BLaER1 treated with 17β-estradiol and CSF1 and Interleukin-3, amounts not matched to agents 10 nM and 100 nM (cell line): Measurements from ENCODE around the gene SERPINB1.
"Not testable (repeated sequence)": the region's sequence is repeated elsewhere in the genome, so short reads cannot be mapped to it uniquely, and the experiment has no call there.

Experiments
- H3K27ac ChIP-seq, 11 experiments: shearing (Covaris generic); formaldehyde crosslinking; 2 replicates each; pipeline ENCODE4 v1.8.1; 2022
- H3K27me3 ChIP-seq, 11 experiments: shearing (Covaris generic); formaldehyde crosslinking; 2 replicates each; pipeline ENCODE4 v1.8.1; 2022
- H3K36me3 ChIP-seq, 11 experiments: shearing (Covaris generic); formaldehyde crosslinking; 2 replicates each; pipeline ENCODE4 v1.8.1; 2022
- H3K4me1 ChIP-seq, 10 experiments: shearing (Covaris generic); formaldehyde crosslinking; 2 replicates each; pipeline ENCODE4 v1.8.1; 2022
- H3K4me2 ChIP-seq, 11 experiments: shearing (Covaris generic); formaldehyde crosslinking; 2 replicates each; pipeline ENCODE4 v1.8.1; 2022
- H3K4me3 ChIP-seq, 10 experiments: shearing (Covaris generic); formaldehyde crosslinking; 2 replicates each; pipeline ENCODE4 v1.8.1; 2022
- H3K9ac ChIP-seq, 11 experiments: shearing (Covaris generic); formaldehyde crosslinking; 2 replicates each; pipeline ENCODE4 v1.8.1; 2022
- H3K9me3 ChIP-seq, 11 experiments: shearing (Covaris generic); formaldehyde crosslinking; replicated peaks in 1 of 11; 2 replicates each; pipeline ENCODE4 v1.8.1; 2022
- H4K20me1 ChIP-seq, 11 experiments: shearing (Covaris generic); formaldehyde crosslinking; 2 replicates each; pipeline ENCODE4 v1.8.1; 2022
- Cebpa-rat ChIP-seq, 11 experiments: shearing (Covaris generic); IDR thresholded peaks; 2 replicates each; pipeline ENCODE4 v1.8.1; 2022

SERPINB1 gene

DNA sequence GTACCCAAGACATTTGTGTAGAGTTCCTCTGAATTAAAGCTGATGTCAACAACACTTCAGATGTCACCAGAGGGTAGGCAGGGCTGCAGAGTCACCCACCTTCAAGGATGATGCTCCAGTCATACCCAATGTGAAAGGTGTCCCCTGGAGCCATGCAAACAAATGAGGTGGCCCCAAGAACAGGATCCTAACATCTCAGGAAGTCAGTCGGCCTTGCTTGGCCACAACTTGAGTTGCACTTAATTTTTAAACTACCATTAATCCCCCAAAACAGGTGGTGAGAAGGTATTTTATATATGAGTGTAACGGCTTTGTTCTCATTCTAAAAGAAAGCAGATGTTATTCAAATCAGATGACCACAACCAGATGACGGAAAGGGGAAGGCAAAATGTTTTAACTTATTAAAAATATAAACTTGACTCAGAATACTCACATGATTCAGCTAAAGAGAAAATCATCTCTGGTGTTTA, 21.1 kb upstream of the SERPINB1 start:
- Histone ChIP-seq H3K9ac (peak overlapping the region in 3 of 11 experiments; percentile 43 to 75 (median 70); a peak in 7 of 22 replicates), H3K4me2 (peak overlapping the region; percentile 33 to 88 (median 65)), H3K4me1 (peaks cover 33 to 77% (median 45%) of the 10 kb centered on the region in 10 experiments), H4K20me1 (no peaks in the 10 kb centered on the region), H3K9me3 (peaks cover 0 to 21% (median 13%) of the 10 kb centered on the region in 11 experiments; a peak in 14 of 22 replicates), H3K36me3 (no peaks in the 10 kb centered on the region), H3K27me3 (no peaks in the 10 kb centered on the region), H3K4me3 (no peak overlapping the region), H3K27ac (peak overlapping the region in 9 of 11 experiments; percentile 7 to 89 (median 44); a peak in 13 of 22 replicates)
- no peak for TF ChIP-seq Cebpa-rat (IDR thresholded peaks at IDR 0.05)

DNA sequence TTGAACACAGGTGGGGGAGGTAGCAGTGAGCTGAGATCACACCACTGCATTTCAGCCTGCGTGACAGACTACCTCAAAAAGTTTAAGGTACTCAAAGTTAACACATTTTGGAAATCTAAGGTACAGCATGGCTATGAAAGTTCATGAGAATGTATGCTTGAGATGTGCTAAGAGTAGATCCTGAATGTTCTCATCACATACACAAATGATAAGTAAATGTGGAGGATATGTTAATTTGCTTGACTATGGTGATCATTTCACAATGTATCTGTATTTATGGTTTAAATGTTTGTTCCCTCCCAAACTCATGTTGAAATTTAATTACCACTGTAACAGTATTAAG, 20.1 kb upstream of the SERPINB1 start:
- no peak for TF ChIP-seq Cebpa-rat (IDR thresholded peaks at IDR 0.05)
- peak overlapping the region in 5 of 11 experiments; percentile 8 to 89 (median 55); a peak in 8 of 22 replicates for H3K27ac ChIP-seq
- 0 out of 22 replicates have a peak overlapping the region, but pooled peaks of 1 of the 11 experiments have one; percentile 6 for H3K9ac ChIP-seq
- H3K4me2 ChIP-seq = peak overlapping the region in 7 of 11 experiments; percentile 18 to 88 (median 65); a peak in 10 of 22 replicates
- H3K27me3 ChIP-seq = no peaks in the 10 kb centered on the region
- H3K4me1 ChIP-seq = peaks cover 39 to 87% (median 51%) of the 10 kb centered on the region in 10 experiments
- H3K4me3 ChIP-seq = no peak overlapping the region
- peaks cover 0 to 21% (median 13%) of the 10 kb centered on the region in 11 experiments; a peak in 14 of 22 replicates for H3K9me3 ChIP-seq
- H3K36me3 ChIP-seq = no peaks in the 10 kb centered on the region
- H4K20me1 ChIP-seq = no peaks in the 10 kb centered on the region

DNA sequence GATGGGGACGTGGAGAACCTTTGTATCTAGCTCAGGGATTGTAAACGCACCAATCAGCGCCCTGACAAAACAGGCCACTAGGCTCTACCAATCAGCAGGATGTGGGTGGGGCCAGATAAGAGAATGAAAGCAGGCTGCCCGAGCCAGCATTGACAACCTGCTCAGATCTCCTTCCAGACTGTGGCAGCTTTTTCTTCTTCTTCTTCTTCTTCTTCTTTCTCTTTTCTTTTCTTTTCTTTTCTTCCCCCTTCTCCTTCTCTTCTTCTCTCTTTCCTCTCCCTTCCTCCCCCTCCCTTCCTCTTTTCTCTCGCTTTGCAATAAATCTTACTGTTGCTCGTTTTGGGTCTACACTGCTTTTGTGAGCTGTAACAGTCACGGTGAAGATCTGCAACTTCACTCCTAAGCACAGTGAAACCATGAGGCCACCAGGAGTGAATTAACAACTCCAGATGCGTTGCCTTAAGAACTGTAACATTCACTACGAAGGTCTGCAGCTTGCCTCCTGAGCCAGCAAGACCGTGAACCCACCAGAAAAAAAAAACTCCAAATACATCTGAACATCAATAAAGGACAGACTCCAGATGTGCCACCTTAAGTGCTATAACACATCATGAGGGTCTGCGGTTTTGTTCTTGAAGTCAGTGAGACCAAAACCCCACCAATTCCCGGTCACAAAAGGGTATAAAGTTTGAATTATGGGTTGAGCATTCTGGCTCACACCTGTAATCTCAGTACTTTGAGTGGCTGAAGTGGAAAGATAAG, 19.6 kb upstream of the SERPINB1 start:
- Histone ChIP-seq H3K27ac (peak overlapping the region in 4 of 11 experiments; percentile 8 to 89 (median 58); a peak in 5 of 22 replicates), H3K4me1 (peaks cover 45 to 89% (median 57%) of the 10 kb centered on the region in 10 experiments), H3K9me3 (peaks cover 0 to 21% (median 13%) of the 10 kb centered on the region in 11 experiments; a peak in 14 of 22 replicates), H3K4me2 (peak overlapping the region in 6 of 11 experiments; percentile 18 to 88 (median 48); a peak in 11 of 22 replicates), H3K36me3 (no peaks in the 10 kb centered on the region), H3K4me3 (no peak overlapping the region), H3K9ac (0 out of 22 replicates have a peak overlapping the region, but pooled peaks of 1 of the 11 experiments have one; percentile 6), H3K27me3 (no peaks in the 10 kb centered on the region), H4K20me1 (no peaks in the 10 kb centered on the region)
- TF ChIP-seq Cebpa-rat (IDR thresholded peaks at IDR 0.05) = no peak

DNA sequence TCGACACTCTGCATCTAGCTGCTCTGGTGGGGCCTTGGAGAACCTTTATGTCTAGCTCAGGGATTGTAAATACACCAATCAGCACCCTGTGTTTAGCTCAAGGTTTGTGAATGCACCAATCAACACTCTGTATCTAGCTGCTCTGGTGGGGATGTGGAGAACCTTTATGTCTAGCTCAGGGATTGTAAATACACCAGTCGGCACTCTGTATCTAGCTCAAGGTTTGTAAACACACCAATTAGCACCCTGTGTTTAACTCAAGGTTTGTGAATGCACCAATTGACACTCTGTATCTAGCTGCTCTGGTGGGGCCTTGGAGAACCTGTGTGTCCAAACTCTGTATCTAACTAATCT, 19.0 kb upstream of the SERPINB1 start:
- Histone ChIP-seq H3K4me1 (peaks cover 46 to 91% (median 62%) of the 10 kb centered on the region in 10 experiments), H3K4me2 (peak overlapping the region in 1 of 11 experiments; percentile 81; a peak in 1 of 22 replicates), H3K9me3 (peaks cover 0 to 21% (median 13%) of the 10 kb centered on the region in 11 experiments; a peak in 14 of 22 replicates), H3K27ac (0 out of 22 replicates have a peak overlapping the region, but pooled peaks of 1 of the 11 experiments have one; percentile 77)
- H3K36me3 ChIP-seq, H3K27me3 ChIP-seq, H4K20me1 ChIP-seq, H3K4me3 ChIP-seq, H3K9ac ChIP-seq: not testable (repeated sequence)

DNA sequence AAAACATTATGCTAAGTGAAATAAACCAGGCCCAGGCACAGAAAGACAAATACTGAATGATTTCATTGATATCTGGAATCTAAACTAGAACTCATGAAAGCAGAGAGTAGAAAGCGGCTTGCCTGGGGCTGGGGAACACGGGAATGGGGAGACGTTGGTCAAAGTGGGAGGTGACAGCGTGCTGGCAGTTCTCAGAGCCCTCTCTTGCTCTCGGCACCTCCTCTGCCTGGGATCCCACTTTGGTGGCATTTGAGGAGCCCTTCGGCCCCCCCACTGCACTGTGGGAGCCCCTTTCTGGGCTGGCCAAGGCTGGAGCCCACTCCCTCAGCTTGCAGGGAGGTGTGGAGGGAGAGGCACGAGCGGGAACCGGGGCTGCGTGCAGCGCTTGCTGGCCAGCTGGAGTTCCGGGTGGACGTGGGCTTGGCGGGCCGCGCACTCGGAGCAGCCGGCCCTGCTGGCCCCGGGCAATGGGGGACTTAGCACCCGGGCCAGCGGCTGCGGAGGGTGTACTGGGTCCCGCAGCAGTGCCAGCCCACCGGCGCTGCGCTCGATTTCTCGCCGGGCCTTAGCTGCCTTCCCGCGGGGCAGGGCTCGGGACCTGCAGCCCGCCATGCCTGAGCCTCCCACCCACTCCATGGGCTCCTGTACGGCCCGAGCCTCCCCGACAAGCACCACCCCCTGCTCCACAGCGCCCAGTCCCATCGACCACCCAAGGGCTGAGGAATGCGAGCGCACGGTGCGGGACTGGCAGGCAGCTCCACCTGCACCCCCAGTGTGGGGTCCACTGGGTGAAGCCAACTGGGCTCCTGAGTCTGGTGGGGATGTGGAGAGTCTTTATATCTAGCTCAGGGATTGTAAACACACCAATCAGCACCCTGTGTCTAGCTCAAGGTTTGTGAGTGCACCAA, 18.4 kb upstream of the SERPINB1 start:
- H3K9ac ChIP-seq, H3K27me3 ChIP-seq, H3K36me3 ChIP-seq, H4K20me1 ChIP-seq, H3K4me3 ChIP-seq: not testable (repeated sequence)
- Histone ChIP-seq H3K27ac (peak overlapping the region in 7 of 11 experiments; percentile 89 to 94 (median 90); a peak in 12 of 22 replicates), H3K9me3 (peaks cover 0 to 21% (median 13%) of the 10 kb centered on the region in 11 experiments; a peak in 14 of 22 replicates), H3K4me2 (peak overlapping the region in 5 of 11 experiments; percentile 82 to 93 (median 85); a peak in 8 of 22 replicates), H3K4me1 (peaks cover 52 to 93% (median 69%) of the 10 kb centered on the region in 10 experiments)

DNA sequence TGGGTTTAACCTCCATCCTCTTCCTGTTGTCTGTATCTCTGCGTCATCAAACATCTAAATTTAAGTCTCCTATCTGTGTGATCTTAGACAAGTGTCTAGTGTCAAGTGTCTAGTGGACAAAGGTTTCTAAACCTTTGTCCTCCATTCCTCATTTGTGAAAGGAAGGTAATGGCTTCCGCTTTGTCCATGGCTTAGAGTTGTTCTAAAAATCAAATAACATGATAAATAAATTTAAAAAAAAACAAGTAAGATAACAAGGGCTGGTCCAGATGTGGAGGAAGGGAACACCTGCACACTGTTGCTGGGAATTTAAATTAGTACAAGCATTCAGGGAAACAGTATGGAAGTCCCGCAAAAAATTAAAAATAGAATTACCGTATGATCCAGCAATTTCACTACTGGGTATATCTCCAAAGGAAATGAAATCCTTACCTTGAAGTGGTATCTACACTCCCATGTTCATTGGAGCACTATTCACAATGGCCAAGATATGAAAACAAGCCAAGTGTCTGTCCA, 17.6 kb upstream of the SERPINB1 start:
- no peaks in the 10 kb centered on the region for H4K20me1 ChIP-seq
- no peaks in the 10 kb centered on the region for H3K27me3 ChIP-seq
- H3K27ac ChIP-seq = peak overlapping the region; percentile 71 to 94 (median 90)
- H3K9me3 ChIP-seq = peaks cover 0 to 21% (median 13%) of the 10 kb centered on the region in 11 experiments; a peak in 14 of 22 replicates
- H3K9ac ChIP-seq = peak overlapping the region; percentile 59 to 80 (median 74); a peak in 20 of 22 replicates
- no peaks in the 10 kb centered on the region for H3K36me3 ChIP-seq
- peaks cover 60 to 97% (median 77%) of the 10 kb centered on the region in 10 experiments for H3K4me1 ChIP-seq
- peak overlapping the region in 1 of 10 experiments; percentile 32; a peak in 1 of 20 replicates for H3K4me3 ChIP-seq
- H3K4me2 ChIP-seq = peak overlapping the region; percentile 78 to 93 (median 82)
- TF ChIP-seq Cebpa-rat (IDR thresholded peaks at IDR 0.05) = no peak

DNA sequence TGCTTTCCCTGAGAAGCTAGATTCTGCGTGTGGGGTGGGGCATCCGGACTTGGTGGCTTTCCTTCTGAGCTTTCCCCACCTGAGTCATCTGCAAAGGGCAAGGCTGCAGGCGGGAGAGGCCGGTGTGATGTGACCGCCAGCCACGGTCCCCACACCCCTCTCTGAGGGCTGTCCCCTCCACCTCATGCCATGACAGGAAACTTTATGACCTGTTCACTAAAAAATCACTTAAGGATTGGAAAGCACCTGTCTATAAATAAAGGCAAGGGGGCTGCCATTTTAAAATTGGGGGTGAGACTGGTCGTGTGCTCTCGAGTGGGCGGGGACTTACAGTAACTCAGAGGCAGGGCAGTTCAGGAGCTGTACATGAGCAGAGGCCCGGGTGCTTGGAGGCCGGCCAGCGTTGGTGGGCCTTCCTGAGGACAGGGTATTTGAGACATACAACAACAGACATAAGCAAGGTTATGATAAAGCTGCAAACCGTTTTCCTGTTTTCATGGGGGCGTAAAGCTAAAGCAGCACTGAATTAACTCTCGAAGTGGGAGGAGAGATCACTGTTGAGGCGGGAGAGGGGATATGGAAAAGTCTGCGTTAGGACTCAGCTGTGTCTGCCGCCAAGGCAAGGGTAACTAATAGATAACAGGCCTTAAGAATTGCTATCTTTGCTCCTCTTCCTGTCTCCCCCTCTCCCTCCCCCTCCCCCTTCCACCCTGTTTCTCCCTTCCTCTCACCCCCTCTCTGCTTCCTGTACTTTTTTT, 16.1 kb upstream of the SERPINB1 start:
- Histone ChIP-seq H4K20me1 (no peaks in the 10 kb centered on the region), H3K9me3 (peaks cover 0 to 21% (median 13%) of the 10 kb centered on the region in 11 experiments; a peak in 14 of 22 replicates), H3K9ac (peak overlapping the region; percentile 59 to 80 (median 74); a peak in 21 of 22 replicates), H3K27ac (peak overlapping the region; percentile 71 to 94 (median 90)), H3K36me3 (no peaks in the 10 kb centered on the region), H3K4me2 (peak overlapping the region; percentile 78 to 93 (median 82)), H3K4me1 (peaks cover 59 to 95% (median 82%) of the 10 kb centered on the region in 10 experiments), H3K4me3 (peak overlapping the region in 5 of 10 experiments; percentile 27 to 46 (median 31); a peak in 9 of 20 replicates), H3K27me3 (no peaks in the 10 kb centered on the region)
- TF ChIP-seq Cebpa-rat (IDR thresholded peaks at IDR 0.05) = no peak
